ENCODE measurements around the gene NUPR2.
"Not testable (repeated sequence)": the region's sequence is repeated elsewhere in the genome, so short reads cannot be mapped to it uniquely, and the experiment has no call there.

DNA sequence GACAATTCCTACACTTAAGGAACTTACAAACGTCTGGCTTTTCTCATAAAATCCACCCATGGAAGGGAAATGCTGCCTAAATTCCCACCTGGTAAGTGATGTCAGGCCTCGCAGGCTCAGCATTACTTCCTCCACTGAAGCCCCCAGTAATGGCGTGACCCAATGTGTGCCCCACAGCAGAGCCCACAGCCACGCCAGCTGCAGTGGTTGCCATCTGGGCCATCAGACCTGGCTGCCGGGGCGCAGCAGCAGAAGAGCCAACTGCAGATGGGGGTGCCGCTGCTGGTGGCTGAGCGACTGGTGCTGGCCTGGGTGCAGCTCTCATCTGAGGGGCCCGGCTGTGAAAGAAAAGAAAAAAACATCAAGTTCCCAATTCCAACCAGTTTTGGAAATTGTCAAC, 12.1 kb downstream of the NUPR2 start:
- TF ChIP-seq, protein P1, sequence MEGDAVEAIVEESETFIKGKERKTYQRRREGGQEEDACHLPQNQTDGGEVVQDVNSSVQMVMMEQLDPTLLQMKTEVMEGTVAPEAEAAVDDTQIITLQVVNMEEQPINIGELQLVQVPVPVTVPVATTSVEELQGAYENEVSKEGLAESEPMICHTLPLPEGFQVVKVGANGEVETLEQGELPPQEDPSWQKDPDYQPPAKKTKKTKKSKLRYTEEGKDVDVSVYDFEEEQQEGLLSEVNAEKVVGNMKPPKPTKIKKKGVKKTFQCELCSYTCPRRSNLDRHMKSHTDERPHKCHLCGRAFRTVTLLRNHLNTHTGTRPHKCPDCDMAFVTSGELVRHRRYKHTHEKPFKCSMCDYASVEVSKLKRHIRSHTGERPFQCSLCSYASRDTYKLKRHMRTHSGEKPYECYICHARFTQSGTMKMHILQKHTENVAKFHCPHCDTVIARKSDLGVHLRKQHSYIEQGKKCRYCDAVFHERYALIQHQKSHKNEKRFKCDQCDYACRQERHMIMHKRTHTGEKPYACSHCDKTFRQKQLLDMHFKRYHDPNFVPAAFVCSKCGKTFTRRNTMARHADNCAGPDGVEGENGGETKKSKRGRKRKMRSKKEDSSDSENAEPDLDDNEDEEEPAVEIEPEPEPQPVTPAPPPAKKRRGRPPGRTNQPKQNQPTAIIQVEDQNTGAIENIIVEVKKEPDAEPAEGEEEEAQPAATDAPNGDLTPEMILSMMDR (conservative IDR thresholded peaks at IDR 0.05 in 1 of 2, IDR thresholded peaks at IDR 0.05 in 1 of 2; ENCODE audit: extremely low read depth in 1 of 2, insufficient read depth in 1 of 2, low read depth in 1 of 2, low read length in 2 of 2): not testable (repeated sequence)
- TF ChIP-seq EZH2 (IDR thresholded peaks at IDR 0.05; ENCODE audit: borderline replicate concordance, low read length): not testable (repeated sequence)

Measured in mammary epithelial cell (primary cell).